ENCODE data around the gene KRTAP5-7.
"Not testable (repeated sequence)": the region's sequence is repeated elsewhere in the genome, so short reads cannot be mapped to it uniquely, and the experiment has no call there.

DNA sequence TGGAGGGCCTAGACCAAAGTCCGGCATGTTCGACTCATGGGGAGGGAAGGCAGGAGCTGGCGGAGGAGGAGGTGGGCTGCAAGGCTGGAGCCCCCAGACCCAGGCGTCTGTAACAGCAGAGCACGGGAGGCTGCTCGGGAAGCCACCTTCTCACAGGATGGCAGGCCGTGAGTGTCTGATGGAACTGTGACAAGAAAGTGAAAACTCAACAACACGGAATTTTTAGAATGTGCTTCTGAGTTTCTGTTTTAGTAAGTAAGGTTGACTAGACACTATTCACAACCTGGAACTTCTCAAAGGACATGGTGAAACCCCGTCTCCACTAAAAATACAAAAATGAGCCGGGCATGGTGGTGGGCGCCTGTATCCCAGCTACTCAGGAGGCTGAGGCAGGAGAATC, 12.9 kb downstream of the KRTAP5-7 start:
- TF ChIP-seq, protein P1, sequence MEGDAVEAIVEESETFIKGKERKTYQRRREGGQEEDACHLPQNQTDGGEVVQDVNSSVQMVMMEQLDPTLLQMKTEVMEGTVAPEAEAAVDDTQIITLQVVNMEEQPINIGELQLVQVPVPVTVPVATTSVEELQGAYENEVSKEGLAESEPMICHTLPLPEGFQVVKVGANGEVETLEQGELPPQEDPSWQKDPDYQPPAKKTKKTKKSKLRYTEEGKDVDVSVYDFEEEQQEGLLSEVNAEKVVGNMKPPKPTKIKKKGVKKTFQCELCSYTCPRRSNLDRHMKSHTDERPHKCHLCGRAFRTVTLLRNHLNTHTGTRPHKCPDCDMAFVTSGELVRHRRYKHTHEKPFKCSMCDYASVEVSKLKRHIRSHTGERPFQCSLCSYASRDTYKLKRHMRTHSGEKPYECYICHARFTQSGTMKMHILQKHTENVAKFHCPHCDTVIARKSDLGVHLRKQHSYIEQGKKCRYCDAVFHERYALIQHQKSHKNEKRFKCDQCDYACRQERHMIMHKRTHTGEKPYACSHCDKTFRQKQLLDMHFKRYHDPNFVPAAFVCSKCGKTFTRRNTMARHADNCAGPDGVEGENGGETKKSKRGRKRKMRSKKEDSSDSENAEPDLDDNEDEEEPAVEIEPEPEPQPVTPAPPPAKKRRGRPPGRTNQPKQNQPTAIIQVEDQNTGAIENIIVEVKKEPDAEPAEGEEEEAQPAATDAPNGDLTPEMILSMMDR (IDR thresholded peaks at IDR 0.05), result not testable (repeated sequence)
- not testable (repeated sequence) for TF ChIP-seq POLR2A (IDR thresholded peaks at IDR 0.05); EP300 (IDR thresholded peaks at IDR 0.05; ENCODE audit: low read depth); POLR2AphosphoS5 (IDR thresholded peaks at IDR 0.05)

Data from transverse colon (tissue), 4 donors.